Activated T-cell treated with anti-CD3 and anti-CD28 coated beads for 4 hours (primary cell): ENCODE data around the gene OR52E6.

Source experiments
- DNase-seq: peaks from one replicate; pipeline ENCODE4 v3.0.0-alpha.2; 2020

Gene OR52E6

DNA sequence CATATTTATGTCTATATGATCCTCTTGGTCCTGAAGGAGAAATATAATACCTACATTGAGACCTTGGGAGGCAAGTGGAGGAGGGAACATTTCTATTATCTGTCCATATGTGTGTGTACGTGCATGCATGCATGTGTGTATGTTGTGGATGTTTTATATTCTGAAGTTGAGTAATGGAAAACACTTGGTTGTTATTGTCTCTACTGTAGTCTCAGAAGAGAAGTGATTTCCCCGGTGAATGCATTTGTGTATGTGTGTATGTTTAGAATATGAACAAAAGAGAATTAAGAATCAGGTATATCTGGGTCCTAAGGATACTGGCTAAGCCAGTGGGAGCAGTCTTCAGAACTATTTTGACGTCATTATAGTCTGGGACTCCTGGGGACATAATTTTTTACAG is 50.5 kb downstream of the OR52E6 start, which contains the start of gene OR52N1:
Gene OR52N1 (minus strand): TSS at position 101 of the 400 bp plus-strand sequence. CDS start 2,449 bp downstream, outside the sequence.
- DNase-seq, result no peak
